HepG2 (cell line): ENCODE measurements around the gene KCNK7.

Source experiments
- CEBPB ChIP-seq: IDR thresholded peaks from 2 replicates; pipeline ENCODE4 v1.6.1; 2011; ENCODE audit warnings: low read depth, low read length, improper control_type of control experiment, borderline replicate concordance
- E2F2 ChIP-seq: sonication (generic); formaldehyde crosslinking; IDR thresholded peaks from 2 replicates; pipeline ENCODE4 v1.4.0; 2020; ENCODE audit warnings: missing genetic modification reagents, borderline replicate concordance
- JUND ChIP-seq: sonication (generic); formaldehyde crosslinking; IDR thresholded peaks from 2 replicates; pipeline ENCODE4 v1.8.0; 2022; ENCODE audit warnings: mild to moderate bottlenecking, missing genetic modification reagents
- MIER2 ChIP-seq: IDR thresholded peaks from 2 replicates; pipeline ENCODE4 v1.6.1; 2016; ENCODE audit warnings: missing biosample characterization, missing genetic modification reagents
- NR3C1 ChIP-seq: sonication (generic); formaldehyde crosslinking; IDR thresholded peaks from 2 replicates; pipeline ENCODE4 v1.4.0; 2020; ENCODE audit warnings: missing genetic modification reagents
- POLR2A ChIP-seq, 2 experiments: IDR thresholded peaks; 2 replicates each; pipeline ENCODE4 v1.6.1; 2011; ENCODE audit warnings: low read depth in 2 of 2, low read length in 2 of 2, mild to moderate bottlenecking in 1 of 2, moderate library complexity in 1 of 2; ENCODE audit not compliant: insufficient read depth in 1 of 2
- RAD21 ChIP-seq: fragments of 450-650 bp; formaldehyde crosslinking; IDR thresholded peaks from 2 replicates; pipeline ENCODE4 v1.5.0; 2020; ENCODE audit warnings: mild to moderate bottlenecking
- ZNF761 ChIP-seq: sonication (generic); formaldehyde crosslinking; conservative IDR thresholded peaks from 2 replicates; pipeline ENCODE4 v1.4.0; 2020; ENCODE audit warnings: mild to moderate bottlenecking, missing genetic modification reagents
- ZXDC ChIP-seq: sonication (generic); formaldehyde crosslinking; IDR thresholded peaks from 2 replicates; pipeline ENCODE4 v1.5.0; 2020; ENCODE audit warnings: mild to moderate bottlenecking, missing genetic modification reagents

DNA sequence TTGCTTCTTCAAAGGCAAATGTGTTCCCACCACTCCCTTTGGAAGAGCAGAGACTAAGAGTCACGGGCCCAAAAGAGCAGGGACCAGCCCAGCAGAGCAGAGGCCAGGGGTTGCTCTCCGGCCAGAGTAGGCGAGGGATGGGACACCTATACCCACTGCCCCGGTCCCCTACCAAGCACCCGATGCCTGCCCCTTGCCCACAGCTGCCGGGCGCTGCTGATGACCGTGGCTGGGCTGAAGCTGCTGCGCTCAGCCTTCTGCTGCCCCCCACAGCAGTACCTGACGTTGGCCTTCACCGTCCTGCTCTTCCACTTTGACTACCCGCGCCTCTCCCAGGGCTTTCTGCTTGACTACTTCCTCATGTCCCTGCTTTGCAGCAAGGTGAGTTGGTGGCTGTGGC is 31.6 kb upstream of the KCNK7 start:
- TF ChIP-seq E2F2 (CRISPR knock-in tag) (no peak), ZNF761 (CRISPR knock-in tag) (no peak), CEBPB (no peak), MIER2 (CRISPR knock-in tag) (no peak), RAD21 (no peak), NR3C1 (CRISPR knock-in tag) (no peak), JUND (CRISPR knock-in tag) (no peak), ZXDC (no peak), POLR2A (IDR thresholded peaks at IDR 0.05; ENCODE audit: insufficient read depth in 1 of 2, low read depth in 2 of 2, low read length in 2 of 2) (no peak)
